GM18511 (cell line): ENCODE results near the gene DCD.
"Not testable (repeated sequence)": the region's sequence is repeated elsewhere in the genome, so short reads cannot be mapped to it uniquely, and the experiment has no call there.

Source experiments
- ATAC-seq: cut with Tn5 transposase; IDR thresholded peaks from one replicate; pipeline ENCODE4 v1.9.1; 2021; ENCODE audit warnings: mild to moderate bottlenecking, moderate library complexity; ENCODE audit not compliant: unreplicated experiment

DCD gene, protein sequence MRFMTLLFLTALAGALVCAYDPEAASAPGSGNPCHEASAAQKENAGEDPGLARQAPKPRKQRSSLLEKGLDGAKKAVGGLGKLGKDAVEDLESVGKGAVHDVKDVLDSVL

DNA sequence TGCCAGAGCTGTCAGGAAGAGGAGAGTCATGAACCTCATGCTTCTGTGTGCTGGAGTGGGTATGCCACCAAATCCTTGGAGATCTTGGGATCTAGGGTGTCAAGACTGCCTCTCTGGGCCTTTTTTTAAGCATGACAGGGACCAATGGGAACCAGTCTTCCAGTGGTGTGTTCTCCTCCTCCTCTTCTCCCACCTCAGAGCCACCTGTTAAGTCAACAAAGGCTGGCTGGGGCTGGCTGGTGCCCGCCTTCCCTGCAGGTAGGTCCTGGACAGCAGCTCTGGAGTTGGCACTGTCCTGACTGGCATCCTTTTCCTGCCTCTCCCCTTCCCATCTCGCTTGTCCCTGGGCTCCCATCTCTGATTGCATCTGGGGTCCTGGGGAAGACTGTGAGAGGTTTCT, at the start of gene DCD:
TSS of gene DCD (minus strand) at position 101 of the 400 bp plus-strand sequence. CDS start at position 39, 62 bp downstream.
- ATAC-seq = no peak

DNA sequence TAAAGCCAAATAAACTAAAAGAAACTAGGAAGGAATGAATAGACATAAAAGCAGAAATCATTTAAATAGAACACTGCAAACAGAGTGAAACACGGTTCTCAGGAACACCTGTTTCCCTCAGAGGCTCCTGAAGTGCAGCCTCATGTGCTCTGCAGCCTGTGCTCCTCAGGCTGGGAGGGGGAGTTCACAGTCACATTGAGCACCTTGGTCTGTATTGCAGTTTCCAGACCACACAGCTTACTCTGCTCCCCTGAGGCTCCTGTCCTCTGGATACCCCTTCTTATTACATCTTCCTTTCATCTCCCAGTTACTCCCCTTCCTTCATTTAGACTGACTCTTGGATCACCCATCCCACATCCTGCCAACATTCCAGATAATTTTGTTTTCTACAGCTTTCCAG, 49.7 kb upstream of the DCD start:
- ATAC-seq = no peak

DNA sequence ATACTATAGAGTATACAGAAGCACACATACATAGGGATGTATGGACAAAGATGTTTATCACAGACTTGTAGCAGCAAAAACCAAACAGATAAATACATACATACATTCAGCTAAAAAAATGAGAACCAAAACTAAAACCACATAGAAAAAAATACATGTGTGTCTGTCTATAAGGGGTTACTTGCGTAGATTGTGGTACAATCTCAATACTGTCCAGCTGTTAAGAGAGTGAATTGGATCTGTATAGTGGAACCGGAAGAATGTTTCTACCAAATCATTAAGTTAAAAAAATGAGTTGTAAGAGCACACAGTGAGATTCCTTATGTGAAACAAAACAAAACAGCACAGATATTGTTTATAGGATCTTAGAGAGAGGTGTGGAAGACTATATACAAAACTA, 44.2 kb upstream of the DCD start:
- no peak for ATAC-seq

DNA sequence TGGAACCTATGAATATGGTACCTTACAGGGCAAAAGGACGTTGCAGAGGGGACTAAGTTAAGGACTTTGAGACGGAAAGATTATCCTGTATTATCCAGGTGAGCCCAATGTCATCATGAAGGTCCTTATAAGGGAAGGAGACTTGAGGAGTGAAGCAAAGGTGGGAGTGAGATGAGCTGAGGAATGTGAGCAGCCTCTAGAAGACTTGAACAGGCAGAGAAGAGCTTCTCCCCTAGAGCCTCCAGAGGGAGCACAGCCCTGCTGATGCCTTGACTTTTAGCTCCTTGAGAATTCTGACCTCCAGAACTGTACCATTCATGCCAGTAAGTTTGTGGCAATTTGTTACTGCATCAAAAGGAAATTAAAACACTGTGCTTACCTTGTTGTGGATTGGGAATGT, 41.8 kb upstream of the DCD start:
- no peak for ATAC-seq

DNA sequence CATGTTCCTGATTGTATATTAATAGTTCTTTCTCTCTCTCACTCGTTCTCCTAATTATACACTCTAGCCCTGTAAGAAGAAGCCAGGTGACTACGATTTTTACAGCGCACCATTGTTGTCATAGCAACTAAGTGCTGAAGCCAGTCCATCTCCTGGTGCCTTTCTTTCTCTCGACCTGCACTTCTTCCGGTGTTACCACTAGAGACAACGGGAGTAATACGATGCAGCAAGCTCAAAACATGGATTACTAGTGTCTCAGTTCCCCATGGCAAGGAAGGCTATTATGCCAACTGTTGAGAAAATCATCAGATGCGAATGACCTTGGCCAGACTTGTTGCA, 40.8 kb upstream of the DCD start:
- ATAC-seq = no peak

DNA sequence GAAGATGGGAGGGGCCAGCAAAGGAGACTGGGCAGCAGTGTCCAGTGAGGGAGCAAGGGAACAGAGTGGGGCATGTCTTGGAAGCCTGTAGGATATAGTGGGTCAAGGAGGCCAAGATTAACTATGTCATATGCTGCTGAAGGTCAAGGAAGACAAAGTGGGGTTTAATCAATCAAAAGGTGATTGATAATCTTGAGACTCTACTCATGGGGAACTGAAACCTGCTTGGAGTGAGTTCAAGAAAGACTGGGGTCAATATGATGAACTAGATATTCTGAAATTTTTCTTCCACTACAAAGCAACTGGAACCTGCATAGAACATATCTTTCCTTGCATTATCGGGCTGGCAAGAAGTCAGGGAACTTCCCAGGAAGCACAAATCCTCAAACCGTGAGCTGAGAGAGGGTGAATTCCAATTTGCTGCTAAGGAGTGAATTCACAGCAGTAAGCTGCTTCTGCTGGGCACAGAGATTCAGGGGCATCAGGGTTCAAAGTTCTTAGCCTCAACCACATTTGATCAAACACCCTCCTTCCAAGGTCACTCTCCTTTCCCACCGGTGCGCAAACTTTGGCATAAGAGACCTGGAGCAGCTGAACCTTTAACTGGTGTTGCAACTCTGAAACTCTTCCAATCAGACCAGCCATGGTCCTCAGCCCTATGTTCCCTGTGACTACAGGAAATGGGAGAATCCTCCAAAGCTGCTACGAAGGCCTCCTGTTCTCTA, 40.3 kb upstream of the DCD start:
- no peak for ATAC-seq

DNA sequence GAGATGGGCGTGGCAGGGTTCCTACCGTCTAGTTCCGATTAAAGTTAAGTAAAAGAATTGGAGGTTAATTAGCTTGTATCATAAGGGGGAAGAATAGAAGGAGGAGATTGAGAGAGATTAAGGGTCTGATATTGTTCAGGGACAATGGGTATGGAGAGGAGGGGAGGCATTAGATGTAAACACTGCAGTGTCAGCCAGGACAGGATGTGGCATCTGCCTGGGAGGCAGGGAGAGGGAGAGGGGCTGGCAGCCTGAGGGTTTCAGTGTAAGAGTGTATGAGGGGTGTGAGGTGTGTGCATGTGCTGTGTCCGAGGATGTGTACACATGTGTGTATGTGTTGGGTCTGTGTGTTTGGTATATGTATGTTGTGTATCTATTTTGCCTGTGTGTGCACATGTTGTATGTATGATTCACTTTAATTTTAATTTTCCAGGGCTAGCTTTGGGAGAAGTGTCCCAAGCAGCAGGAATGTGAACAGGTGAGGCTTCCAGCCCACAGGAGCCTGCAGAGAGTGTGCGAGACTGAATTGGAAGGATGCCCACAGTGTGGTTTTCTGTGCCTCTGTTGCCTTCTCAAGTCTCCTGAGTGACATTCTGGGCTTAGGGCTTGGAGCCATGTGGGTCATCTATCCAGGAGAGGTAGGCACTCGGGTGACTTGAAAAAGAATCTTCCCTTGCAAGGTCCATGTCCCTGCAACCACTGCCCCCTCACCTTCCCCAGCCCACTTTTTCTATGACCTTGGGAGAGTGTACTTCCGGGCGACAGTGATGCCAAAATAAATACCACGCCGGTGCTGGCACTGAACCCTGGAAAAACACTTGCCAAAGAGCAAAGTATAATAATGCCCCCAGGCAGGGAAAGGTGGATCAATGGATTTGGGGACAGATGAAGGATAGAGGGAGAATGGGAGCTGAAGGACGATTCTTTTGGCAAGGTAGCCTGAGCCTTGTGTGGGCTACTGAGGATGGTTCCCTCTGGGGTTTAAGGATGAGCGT, 36.8 kb upstream of the DCD start:
- ATAC-seq = no peak

DNA sequence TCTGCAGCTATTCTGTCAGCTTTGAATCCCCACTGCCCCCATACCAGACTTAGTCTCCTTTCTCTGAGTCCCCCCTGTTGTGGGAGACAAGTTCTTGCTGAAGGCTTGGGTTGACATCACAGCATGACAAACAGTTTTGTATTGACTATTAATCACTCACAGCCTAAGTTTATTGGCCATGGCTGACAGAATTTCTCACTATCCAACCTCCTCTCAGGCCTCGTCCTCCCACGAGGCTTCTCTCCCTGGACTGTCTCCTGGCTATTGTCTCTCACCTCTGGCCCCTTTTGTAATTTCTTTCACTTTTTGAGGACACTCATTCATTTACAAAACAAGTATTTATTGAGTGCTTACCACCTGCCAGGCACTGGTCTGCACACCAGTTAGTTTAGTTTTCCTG, 35.2 kb upstream of the DCD start:
- ATAC-seq = no peak

DNA sequence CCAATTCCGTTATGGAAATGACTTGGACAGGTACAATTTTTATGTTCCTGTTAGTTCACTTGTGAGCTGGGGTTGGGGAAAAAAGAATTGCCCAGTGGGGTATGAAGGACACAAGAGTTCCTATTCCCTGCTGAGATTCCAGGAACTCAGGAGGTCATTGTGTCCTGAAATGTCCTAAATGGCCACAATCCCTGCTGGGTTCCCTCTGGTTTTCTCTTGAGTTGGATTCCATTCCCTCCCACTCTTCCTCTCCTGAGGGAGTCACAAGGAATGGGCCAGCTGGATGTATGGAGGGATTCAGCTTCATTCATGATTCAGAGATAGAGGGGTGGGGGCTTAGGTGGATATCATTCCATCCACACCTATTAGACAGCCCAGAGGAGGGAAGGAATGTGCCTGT, 34.5 kb upstream of the DCD start:
- ATAC-seq = no peak

DNA sequence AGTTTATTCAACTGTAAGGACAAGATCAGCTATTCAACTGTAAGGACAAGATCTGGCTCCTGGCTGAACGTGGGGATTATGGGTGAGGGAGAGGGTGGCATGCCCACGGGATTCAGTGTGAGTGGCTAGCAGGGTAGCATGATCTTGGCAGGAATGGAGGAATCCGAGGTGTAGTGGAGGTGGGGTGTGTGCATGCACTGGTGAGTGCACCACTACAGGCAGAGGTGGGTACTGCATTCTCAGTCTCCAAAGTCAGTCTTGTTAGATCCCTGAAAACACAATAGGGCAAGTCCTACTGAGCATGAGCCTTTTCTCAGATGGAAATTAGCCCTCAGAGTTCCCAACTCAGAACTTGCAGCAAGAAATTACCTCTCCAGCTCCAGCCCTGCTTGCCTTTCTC, 32.2 kb upstream of the DCD start:
- ATAC-seq = peak; percentile 77

DNA sequence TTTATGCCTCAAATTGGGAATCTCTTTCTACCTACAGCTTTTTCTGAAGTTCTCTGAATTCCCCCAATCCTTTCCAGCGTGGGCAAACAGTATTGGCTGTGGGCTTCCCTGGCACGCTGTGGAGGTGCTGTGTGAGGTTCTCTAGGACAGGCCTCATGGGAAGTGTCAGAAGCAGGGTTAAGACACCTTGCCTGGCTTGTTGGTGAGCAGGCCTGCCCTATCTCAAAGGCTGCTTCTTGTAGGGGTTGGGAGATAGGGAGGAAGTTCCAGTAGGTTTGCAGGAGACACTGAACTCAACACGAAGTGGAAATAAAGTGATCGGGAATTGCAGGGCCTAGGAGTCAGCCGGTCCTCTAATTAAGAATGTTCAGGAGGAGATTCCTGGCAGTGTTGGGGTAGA, 30.0 kb upstream of the DCD start:
- no peak for ATAC-seq

DNA sequence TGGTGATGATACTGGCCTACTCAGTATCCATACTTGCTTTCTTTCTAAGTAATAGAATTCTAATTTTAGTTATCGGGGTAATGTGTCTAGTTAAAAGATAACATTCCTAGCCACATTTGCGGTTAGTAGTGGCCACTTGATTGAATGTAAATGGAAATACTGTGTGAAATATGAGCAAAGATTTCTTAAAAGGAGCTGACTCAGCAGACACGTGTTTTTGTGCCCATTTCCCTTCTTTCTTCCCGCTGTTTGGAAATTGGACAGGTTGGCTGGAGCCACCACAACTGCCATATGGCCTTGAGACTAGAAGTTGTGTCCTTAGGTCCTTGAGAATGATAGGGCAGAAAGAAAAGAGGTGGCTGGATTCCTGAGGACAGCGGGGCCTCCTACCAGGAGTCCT, 19.8 kb upstream of the DCD start:
- ATAC-seq = no peak

DNA sequence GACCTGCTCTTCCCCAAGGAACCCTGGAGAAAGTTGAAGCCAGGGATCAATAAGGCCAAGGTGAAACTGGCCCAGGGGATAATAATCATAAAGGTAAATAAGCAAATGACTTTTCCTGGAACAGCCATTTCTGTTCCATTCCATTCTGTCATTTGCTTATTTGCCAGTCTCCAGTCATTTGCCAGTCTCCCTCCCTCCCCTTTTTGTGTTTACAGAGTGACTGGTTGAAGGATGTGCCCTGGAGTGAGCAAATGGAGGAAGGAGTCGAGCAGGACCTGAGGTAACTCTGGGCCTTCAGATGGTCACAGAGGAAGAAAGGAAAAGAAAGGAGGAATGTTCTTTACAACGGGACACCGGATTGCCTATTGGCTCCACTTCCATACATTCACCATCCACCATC, 17.8 kb upstream of the DCD start:
- no peak for ATAC-seq

DNA sequence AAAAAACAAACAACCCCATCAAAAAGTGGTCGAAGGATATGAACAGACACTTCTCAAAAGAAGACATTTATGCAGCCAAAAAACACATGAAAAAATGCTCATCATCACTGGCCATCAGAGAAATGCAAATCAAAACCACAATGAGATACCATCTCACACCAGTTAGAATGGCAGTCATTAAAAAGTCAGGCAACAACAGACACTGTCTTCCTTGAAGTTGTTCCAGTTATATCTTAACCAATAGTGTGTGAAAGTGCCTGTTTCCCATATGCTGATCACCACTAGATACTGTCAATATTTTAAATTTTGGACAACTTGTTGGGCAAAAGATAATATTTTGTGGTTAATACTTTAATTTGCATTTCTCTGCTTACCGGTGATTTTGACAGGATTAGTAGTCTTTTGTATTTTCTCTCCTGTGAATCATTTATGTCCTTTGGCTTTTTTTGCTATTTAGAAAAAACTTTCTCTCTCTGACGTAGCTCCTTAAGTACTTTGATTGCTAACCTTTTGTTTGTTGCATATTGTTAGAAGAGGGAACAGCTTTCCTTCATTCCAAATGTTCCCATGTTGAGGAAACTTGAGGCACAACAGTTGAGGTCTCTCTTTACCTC, 17.0 kb upstream of the DCD start:
- ATAC-seq = not testable (repeated sequence)

DNA sequence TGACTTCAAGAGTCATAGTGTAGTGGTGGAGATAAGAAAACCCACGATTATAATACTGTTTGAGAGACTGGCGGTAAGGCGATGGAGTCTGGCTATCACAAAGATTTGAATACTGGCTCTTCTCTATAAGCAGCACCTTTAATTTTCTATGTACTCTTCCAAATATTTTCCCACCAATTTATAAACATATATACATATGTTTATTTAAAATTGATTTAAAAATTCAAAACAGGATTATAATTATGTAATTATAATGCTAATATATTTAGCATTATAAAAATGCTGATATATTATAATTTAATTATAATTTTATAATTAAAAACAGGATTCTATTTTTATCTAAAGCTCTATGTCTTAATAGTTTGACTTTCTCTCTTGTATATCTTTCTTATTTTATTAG, 15.4 kb upstream of the DCD start:
- no peak for ATAC-seq

DNA sequence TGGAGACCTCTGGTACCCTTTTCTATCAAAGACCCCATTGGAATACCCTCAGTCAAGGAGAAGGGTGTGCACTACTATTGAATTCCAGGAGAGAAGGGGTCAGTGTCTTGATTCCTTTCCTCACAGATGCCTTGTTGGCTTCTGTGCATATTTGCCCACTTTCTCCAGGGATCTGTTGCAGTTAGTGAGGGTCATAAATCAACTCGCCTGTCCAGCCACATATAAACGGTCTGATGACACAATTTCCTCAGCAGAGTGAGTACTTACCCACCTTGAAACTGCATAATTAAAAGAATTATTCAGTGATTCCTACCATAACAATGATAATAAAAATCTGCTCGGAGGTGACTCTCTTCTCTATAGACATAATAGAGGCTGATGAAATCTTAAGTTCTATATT, 13.9 kb upstream of the DCD start:
- ATAC-seq = no peak

DNA sequence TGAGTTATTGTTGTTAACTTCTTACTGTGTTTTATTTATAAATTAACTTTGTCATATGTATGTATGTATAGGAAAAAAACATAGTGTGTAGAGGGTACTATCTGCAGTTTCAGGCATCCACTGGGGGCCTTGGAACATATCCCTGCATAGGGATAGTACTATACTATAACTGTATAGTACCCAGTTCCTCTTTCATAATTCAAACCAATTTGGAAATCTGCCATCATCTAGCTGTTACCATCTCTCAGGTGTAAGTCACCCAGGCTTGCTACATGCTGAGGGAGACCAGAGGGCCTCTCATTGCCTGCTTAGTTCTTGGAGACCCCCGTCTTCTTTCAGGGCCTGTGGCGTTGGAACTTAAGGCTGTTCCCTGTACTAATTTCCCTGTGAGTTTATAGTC, 12.9 kb upstream of the DCD start:
- ATAC-seq = peak; percentile 75

DNA sequence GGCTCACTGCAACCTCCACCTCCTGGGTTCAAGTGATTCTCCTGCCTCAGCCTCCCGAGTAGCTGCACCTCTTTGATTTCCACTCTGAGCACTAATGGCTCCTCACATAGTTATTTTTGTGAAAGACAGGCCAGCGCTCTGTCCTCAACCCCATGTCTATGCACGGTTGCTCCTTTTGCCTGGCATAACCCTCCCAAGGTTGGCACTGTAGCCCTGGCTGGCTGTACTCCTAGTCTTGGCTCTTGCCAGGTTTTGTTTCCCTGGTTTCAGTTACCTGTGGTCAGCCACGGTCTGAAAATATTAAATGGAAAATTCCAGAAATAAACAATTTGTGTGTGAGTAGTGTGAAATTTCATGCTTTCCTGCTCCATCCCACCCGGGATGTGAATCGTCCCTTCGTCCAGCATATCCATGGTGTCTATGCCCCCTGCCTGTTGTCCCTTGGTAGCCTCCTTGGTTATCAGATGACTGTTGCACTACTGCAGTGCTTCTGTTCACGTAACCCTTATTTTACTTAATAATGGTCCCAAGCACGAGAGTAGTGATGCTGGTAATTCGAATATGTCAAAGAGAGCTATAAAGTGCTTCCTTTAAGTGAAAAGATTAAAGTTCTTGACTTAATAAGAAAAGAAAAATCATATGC, 12.3 kb upstream of the DCD start:
- no peak for ATAC-seq

DNA sequence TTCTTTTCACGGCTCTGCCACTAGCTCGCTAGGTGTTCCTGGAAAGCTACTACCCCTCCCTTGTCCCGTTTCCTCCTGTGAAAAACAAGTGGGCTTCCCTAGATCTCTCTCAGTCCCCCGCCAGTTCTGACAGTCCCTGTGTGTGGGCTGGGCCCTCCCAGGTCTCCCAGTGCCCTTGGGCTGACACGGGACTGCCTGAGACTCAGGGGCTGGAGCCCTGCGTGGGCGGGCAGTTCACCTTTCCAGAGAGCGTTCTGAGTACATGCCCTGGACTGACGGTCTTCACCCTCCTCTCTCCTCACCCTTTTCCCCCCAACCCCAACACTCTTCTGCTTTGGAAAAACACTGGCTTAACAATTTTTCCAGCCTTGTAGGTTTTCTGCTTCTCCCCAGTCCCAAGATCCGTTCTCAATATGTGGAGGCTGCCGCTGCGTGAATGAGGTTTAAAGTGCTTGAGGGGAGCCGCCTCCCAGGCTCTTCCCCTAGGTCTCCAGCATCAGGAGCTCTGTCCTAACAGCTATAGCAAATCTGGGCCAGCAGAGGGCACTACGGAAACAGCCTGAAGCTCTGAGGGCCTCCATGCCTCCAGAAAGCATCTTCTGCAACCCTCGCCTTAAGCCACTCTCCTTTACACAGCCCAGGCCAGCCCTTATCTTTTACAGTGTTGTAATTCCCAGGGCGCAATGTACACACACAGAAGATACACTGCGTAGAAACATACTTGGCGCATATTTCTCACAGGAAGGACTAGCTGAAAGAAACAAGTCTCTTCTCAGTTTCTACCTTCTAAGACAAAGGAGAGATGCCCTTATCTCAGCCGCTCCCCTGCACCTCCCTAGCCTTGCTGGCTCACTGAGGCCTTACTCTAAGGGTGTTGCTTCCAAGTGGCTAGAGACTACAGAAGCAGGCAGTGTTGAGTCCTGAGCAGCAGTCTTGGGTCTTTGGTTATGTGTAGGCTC, 10.4 kb upstream of the DCD start:
- ATAC-seq = peak; percentile 78

DNA sequence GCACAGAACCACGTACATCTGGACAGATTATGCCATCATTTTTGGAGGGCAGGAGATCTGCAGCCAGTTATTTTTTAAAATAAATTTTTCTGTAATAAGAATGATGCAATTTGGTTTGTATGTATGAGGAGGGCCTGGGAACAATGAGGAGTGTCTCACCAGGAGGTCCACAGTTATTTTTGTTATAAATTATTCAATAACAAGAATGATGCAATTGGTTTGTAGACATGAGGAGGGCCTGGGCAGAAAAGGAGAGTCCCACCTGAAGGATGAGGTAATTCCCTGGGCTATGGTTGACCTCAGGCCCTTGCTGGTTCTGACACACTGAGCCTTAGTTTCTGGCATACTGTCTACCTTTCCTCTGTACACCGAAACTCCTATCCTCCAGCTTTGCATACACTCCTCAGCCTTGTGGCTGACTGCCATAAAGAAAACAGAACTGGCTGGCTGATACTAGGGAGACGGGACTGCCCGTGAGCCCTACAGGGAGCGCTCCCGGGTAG, 9.0 kb upstream of the DCD start:
- no peak for ATAC-seq
